K562 (cell line): ENCODE measurements around the gene AGRN. TPM values are rescaled to one million over a fixed set of nuclear protein-coding genes. Genes with fewer than 3 reads are reported as not detected.

ENCODE experiments used
- ARID3A ChIP-seq: IDR thresholded peaks from 2 replicates; pipeline ENCODE4 v1.6.1; 2012; ENCODE audit warnings: low read depth, low read length, improper control_type of control experiment, borderline replicate concordance
- ARID4B ChIP-seq: sonication (generic); formaldehyde crosslinking; IDR thresholded peaks from 2 replicates; pipeline ENCODE4 v1.8.0; 2022; ENCODE audit warnings: mild to moderate bottlenecking, missing genetic modification reagents
- CC2D1A ChIP-seq: fragments of 450-650 bp; IDR thresholded peaks from 2 replicates; pipeline ENCODE4 v1.6.1; 2017; ENCODE audit warnings: mild to moderate bottlenecking
- EP400 ChIP-seq: fragments of 450-650 bp; IDR thresholded peaks from 2 replicates; pipeline ENCODE4 v1.6.1; 2017; ENCODE audit warnings: antibody characterized with exemption, mild to moderate bottlenecking, moderate library complexity
- HMG20A ChIP-seq: fragments of 450-650 bp; formaldehyde crosslinking; conservative IDR thresholded peaks from 2 replicates; pipeline ENCODE4 v1.4.0; 2020; ENCODE audit warnings: mild to moderate bottlenecking, mixed read lengths
- NFRKB ChIP-seq: fragments of 450-650 bp; IDR thresholded peaks from 2 replicates; pipeline ENCODE4 v1.6.1; 2016; ENCODE audit warnings: low read depth
- POU5F1 ChIP-seq: fragments of 150-350 bp; IDR thresholded peaks from 2 replicates; pipeline ENCODE4 v1.6.1; 2014; ENCODE audit warnings: borderline replicate concordance, low read length, low read depth, mild to moderate bottlenecking; ENCODE audit not compliant: partially characterized antibody
- RFX1 ChIP-seq: fragments of 450-650 bp; IDR thresholded peaks from 2 replicates; pipeline ENCODE4 v1.6.1; 2016; ENCODE audit warnings: mild to moderate bottlenecking, moderate library complexity
- SAP30 ChIP-seq: fragments of 200-600 bp; sonication (generic); IDR thresholded peaks from 2 replicates; pipeline ENCODE4 v1.6.1; 2012; ENCODE audit warnings: borderline replicate concordance, low read depth, mild to moderate bottlenecking, moderate library complexity, low read length, control low read depth, inconsistent platforms; ENCODE audit not compliant: insufficient read depth, poor library complexity, severe bottlenecking
- ZKSCAN8 ChIP-seq: fragments of 200-800 bp; sonication (Bioruptor generic); IDR thresholded peaks from 2 replicates; pipeline ENCODE4 v1.6.1; 2016; ENCODE audit warnings: missing genetic modification characterization, missing compliant biosample characterization
- ZNF197 ChIP-seq: fragments of 200-800 bp; sonication (Bioruptor generic); IDR thresholded peaks from 2 replicates; pipeline ENCODE4 v1.6.1; 2016; ENCODE audit warnings: low read depth, missing genetic modification characterization, missing compliant biosample characterization
- ZNF212 ChIP-seq: fragments of 450-650 bp; formaldehyde crosslinking; IDR thresholded peaks from 2 replicates; pipeline ENCODE4 v1.4.0; 2020; ENCODE audit warnings: mild to moderate bottlenecking
- ZNF57 ChIP-seq: fragments of 450-650 bp; formaldehyde crosslinking; IDR thresholded peaks from 2 replicates; pipeline ENCODE4 v1.4.0; 2020; ENCODE audit warnings: mild to moderate bottlenecking, moderate library complexity
- ZNF77 ChIP-seq: fragments of 250-450 bp; sonication (Bioruptor Pico); IDR thresholded peaks from 2 replicates; pipeline ENCODE4 v1.5.0; 2020
- polyA plus RNA-seq, 8 experiments: library from polyadenylated mRNA; depleted of rRNA in 4 of 8; stranded (reverse) in 5 of 8; unstranded in 3 of 8; fragments of >200 nt; fragmentation: Nextera tagmentation in 2 of 8; fragmentation: Illumina TruSeq in 1 of 8; extraction: Ambion mirVana in 2 of 8; extraction: Trizol in 1 of 8; gene quantifications; 2 replicates each; pipeline versions ENCODE4 v1.2.1 to v1.2.3, GENCODE V29; 2011 to 2014; ENCODE audit warnings: inconsistent platforms in 1 of 8, missing spikeins in 1 of 8
- total RNA-seq, 7 experiments: library from RNA; depleted of rRNA in 6 of 7; stranded (reverse); fragments of >200 nt in 6 of 7; fragmentation: Illumina TruSeq in 2 of 7; extraction: Trizol in 2 of 7; gene quantifications; 2 replicates each; pipeline versions ENCODE4 v1.2.1 to v1.2.3, GENCODE V29; 2011 to 2021; ENCODE audit warnings: low replicate concordance in 1 of 7
- TF ChIP-seq, protein P1 (sequence below): fragments of 450-650 bp; formaldehyde crosslinking; IDR thresholded peaks from 2 replicates; pipeline ENCODE4 v1.4.0; 2020; ENCODE audit warnings: mild to moderate bottlenecking
- TF ChIP-seq, protein P2 (sequence below): fragments of 200-800 bp; sonication (Bioruptor generic); IDR thresholded peaks from 2 replicates; pipeline ENCODE4 v1.6.1; 2017; ENCODE audit warnings: missing genetic modification characterization, missing compliant biosample characterization
- TF ChIP-seq, protein P3 (sequence below): fragments of 250-450 bp; sonication (Bioruptor Pico); IDR thresholded peaks from 2 replicates; pipeline ENCODE4 v1.8.0; 2022; ENCODE audit warnings: moderate library complexity, mild to moderate bottlenecking, inconsistent platforms

The AGRN gene
- total and polyA plus RNA-seq, 9 of the 15 experiments (the other 6 are each of a cell fraction or from before 2014, with no cell fraction given), result 0.04 to 111 (median 18.1) TPM

DNA sequence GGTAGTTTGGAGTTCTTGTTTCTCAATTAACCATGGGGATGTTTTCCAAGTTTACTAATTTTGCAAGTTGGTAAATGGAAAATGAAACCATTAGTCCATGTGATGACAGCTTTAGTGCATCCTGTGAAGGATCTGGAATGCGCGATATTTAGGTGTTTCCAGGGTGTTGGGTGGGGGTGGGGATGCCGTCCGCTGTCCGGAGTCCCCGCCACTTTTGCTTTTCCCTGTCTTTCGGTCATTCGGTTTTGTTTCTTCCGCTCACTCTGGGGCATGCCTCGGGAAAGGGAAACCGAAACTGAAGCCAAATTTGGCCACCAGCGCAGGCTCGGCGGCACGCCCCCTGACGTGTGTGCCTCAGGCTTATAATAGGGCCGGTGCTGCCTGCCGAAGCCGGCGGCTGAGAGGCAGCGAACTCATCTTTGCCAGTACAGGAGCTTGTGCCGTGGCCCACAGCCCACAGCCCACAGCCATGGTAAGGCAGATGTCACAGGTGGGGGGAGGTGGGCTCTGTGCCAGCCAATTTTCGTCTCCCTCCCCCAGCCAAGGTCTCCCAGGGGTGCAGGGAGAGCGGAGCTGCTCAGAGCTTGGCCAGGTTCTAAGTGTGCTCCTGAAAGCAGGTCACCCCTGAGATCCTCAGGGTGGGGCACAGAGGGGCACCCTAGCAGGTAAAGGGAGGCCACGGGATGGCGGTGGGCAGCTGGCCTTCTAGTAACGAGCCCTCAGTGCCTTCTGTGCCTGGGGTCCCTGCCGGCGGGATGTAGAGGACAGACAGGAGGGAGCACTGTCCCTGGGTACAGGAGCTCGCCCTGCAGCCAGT lies 6.6 kb upstream of the AGRN start, which contains the start of gene ISG15 (continued):
- TF ChIP-seq, protein P1, sequence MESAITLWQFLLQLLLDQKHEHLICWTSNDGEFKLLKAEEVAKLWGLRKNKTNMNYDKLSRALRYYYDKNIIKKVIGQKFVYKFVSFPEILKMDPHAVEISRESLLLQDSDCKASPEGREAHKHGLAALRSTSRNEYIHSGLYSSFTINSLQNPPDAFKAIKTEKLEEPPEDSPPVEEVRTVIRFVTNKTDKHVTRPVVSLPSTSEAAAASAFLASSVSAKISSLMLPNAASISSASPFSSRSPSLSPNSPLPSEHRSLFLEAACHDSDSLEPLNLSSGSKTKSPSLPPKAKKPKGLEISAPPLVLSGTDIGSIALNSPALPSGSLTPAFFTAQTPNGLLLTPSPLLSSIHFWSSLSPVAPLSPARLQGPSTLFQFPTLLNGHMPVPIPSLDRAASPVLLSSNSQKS, result no peak
- TF ChIP-seq, protein P2, sequence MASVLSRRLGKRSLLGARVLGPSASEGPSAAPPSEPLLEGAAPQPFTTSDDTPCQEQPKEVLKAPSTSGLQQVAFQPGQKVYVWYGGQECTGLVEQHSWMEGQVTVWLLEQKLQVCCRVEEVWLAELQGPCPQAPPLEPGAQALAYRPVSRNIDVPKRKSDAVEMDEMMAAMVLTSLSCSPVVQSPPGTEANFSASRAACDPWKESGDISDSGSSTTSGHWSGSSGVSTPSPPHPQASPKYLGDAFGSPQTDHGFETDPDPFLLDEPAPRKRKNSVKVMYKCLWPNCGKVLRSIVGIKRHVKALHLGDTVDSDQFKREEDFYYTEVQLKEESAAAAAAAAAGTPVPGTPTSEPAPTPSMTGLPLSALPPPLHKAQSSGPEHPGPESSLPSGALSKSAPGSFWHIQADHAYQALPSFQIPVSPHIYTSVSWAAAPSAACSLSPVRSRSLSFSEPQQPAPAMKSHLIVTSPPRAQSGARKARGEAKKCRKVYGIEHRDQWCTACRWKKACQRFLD (CRISPR knock-in tag), result 0 out of 2 replicates have a peak, but pooled peaks have one; percentile 19
- no peak for TF ChIP-seq NFRKB
- no peak for TF ChIP-seq CC2D1A
- TF ChIP-seq RFX1, result no peak
- no peak for TF ChIP-seq POU5F1
- no peak for TF ChIP-seq ZNF212 (CRISPR knock-in tag)
- TF ChIP-seq, protein P3, sequence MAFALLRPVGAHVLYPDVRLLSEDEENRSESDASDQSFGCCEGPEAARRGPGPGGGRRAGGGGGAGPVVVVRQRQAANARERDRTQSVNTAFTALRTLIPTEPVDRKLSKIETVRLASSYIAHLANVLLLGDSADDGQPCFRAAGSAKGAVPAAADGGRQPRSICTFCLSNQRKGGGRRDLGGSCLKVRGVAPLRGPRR (CRISPR knock-in tag), result no peak
- TF ChIP-seq ARID4B, result peak; percentile 97
- 0 out of 2 replicates have a peak, but pooled peaks have one; percentile 30 for TF ChIP-seq ZNF77 (CRISPR knock-in tag)
- TF ChIP-seq ZNF197 (CRISPR knock-in tag), result no peak
- TF ChIP-seq EP400, result peak; percentile 74
- no peak for TF ChIP-seq ZNF57 (CRISPR knock-in tag)
- TF ChIP-seq ARID3A, result no peak
- TF ChIP-seq ZKSCAN8 (CRISPR knock-in tag), result no peak
- TF ChIP-seq SAP30, result peak; percentile 78
- no peak for TF ChIP-seq HMG20A (CRISPR knock-in tag)
